NCI-H748 treated with DMSO at 0.1 percent for 48 hours (cell line): ENCODE data around the gene NCOA7.

Experiments used
- DNase-seq: peaks from one replicate; lab custom pipeline; 2025; lab: John Stamatoyannopoulos, UW

Gene NCOA7

DNA sequence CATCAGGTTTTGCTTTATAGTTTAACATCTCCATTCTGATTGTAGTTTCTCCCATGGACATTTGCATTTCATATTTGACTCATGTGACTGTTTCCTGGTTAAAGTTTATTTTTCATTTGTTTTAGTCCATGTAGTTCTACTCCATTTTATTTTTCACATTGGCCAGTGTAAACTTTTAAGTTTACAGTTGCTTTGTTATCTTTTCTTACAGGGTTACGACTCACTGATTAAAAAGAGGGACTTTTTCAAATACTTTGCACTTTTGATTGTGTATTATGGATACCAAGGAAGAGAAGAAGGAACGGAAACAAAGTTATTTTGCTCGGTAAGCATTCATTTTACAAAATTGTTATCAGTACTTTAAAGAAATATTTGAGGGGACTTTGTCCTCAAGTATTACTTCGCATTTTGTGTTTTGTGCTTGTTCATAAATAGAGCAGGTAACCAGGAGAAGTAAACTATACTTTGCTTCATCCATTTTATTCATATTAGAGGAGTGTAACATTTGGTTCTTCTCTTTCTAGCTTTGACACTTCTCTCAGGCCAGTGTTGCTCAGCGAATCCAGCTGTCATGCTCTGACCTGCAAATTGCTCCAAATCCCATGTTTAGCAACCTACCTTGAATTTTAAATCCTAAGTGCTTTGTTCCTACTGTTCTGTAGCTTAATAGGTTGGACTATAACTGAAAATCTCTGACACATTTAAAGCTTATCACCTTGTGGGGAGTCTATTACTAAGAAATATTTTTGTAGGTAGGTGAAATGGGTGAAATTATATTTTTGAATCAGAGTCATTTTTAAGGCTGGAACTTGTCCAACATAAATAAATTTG lies 24.5 kb downstream of the NCOA7 start:
- no peak for DNase-seq

DNA sequence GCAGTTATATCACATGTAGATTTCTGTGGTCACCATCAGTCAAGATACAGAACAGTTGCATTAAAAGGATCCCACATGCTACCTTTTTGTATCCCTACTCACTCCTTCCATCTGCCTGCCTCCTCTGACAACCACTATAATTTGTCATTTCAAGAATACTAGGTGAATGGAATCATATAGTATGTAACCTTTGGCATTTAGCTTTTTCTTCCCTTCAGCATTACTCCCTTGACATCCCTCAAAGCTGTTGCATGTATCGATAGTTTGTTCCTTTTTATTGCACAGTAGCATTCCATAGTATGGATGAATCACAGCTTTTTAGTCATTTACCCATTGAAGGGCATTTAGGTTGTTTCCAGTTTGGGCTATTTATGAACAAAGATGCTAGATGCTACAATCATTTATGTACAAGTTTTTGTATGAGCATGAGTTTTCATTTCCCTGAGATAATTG lies 26.1 kb downstream of the NCOA7 start:
- no peak for DNase-seq

DNA sequence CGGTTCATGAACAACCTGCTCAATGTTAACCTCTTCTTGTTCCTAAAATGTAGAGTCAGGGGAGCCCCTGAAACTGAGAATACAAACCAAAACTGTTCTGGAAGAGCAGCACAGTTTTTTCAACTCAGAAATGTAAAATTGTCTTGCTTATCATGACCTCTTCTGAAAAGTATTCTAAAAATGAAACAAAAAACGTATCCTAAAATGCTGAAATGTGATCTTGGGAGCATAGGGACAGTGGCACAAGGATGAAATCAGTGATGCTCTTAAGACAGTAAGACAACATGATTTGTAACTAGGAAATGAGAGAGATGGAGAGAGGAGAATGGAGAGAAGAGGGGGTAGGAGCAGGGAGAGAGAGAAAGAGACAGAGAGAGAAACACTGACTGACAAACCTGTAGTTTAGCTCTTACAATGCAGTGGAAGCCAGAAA lies 27.5 kb downstream of the NCOA7 start:
- DNase-seq = no peak

DNA sequence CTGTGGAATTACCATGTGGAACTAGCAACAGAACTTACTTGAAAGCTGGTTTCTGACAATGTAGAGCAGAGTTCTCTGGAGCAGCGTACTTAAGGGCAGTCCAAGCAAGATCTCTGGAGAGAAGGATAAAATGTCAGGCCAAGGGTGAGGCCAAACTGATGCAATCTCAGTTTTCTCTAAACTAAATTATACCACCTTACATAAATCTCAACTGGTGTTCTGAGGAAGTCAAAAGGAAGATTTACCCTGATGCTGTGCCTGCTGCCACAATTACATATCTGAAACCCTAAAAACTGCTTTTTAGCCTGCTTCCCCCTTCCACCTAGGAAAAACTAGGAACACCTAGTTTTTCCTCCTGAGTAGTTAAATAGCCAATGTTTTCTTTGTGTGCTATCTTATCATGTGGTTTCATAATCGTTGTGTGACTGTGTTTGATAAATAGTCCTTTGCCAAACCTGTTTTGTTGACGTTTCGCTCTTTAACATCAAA lies 28.1 kb downstream of the NCOA7 start:
- no peak for DNase-seq

DNA sequence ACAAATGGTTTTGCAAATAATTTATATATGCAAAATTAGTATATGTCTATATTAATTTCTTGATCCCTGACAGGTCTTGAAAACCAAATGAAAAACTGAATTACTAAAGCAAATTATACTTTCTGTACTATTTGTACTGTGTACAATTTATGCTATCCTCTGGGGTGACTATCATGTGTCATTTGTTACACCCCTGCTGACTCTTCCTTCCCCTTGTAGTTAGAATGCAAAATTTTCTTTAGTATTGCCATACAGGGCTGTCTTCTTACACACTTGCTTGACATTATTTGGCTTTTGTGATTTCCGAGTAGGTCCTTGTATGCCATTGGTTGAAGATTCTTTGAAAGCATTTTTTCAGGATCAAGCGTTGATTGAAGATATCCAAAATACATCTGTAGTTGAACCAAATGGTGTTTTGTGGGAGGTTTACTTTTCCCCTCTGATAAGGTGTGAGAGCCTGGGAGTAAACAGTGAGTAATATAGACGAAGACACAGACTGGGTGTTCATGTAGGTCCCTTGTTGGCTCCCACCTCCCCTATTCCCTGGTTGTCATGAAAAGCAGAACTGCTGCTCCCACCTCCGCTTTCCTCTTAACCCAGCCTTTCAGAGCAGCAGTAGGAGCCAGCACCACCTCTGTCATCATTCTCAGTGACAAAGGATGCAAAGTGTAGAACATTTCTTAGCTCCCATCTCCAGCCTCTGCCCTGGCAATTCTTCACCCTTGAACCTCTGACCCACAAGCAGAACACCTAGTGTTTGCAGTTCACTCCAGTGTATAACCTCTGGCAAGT lies 29.0 kb downstream of the NCOA7 start:
- no peak for DNase-seq

DNA sequence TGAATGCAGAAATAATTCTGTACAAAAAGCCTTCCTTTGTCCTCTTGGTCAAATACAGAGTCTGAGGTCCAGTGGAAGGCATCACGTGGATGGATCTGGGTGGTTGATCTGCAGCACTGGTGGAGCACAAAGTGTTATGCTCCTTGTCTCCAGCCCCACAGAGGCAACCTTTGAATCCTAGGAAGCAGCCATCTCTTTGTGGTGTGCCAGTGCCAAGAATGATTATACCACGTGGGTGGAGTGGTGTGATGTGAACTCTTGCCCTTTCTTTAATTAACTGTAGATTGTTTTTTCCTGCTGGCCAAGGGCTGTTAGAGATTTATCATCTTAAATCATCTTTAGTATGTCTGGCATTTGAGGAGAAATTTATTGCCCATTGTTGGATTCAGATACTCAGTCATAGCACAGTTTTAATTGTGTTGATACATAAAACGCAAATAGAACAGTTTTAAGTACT lies 31.1 kb downstream of the NCOA7 start:
- no peak for DNase-seq

DNA sequence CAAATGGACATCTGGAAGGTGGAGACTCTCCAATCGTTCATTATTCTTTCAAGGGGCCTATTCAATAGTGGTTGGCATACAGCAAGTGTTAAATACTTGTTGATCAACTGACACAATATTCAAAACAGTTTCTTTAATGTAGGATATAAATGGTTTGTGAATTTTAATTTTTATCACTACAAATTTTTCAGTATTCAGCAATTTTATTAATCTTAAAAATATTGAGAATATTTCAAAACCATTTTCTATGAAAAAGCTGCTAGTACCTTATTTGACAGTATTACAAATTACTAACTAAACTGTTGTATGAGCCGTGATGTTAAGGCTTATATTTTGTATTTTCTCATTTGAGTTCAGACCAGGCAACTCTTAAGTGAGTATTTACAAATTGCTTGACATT lies 32.4 kb downstream of the NCOA7 start:
- DNase-seq = no peak

DNA sequence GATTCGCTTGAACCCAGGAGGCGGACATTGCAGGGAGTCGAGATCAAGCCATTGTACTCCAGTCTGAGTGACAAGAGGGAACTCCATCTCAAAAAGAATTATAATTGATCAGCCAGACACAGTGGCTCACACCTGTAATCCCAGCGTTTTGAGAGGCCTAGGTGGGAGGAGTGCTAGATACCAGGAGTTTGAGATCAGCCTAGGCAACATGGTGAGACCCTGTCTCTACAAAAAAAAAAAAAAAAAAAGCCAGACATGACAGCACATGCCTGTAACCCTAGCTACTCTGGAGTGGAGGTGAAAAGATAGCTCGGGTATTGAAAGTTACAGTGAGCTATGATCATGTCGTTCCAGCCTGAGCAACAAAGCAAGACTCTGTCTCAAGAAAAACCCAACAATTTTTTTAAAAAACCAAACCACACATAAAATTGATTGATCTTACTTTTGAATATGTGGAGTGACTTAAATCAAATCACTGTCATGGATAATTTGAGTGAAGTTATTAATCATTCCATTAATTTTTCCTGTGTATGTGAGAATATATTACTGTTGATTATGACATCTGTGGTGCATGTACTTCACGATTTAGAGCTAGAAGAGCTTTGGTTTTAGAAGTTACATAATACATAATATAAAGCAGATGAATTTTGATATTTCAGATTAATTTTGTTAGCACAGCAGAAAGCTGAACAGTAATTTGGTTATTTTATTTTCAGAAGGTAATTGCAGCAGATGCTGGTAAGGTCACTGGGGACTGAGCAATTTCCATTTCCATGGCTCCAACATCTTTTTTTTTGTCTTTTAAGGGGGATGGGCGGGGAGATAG lies 34.4 kb downstream of the NCOA7 start:
- no peak for DNase-seq

DNA sequence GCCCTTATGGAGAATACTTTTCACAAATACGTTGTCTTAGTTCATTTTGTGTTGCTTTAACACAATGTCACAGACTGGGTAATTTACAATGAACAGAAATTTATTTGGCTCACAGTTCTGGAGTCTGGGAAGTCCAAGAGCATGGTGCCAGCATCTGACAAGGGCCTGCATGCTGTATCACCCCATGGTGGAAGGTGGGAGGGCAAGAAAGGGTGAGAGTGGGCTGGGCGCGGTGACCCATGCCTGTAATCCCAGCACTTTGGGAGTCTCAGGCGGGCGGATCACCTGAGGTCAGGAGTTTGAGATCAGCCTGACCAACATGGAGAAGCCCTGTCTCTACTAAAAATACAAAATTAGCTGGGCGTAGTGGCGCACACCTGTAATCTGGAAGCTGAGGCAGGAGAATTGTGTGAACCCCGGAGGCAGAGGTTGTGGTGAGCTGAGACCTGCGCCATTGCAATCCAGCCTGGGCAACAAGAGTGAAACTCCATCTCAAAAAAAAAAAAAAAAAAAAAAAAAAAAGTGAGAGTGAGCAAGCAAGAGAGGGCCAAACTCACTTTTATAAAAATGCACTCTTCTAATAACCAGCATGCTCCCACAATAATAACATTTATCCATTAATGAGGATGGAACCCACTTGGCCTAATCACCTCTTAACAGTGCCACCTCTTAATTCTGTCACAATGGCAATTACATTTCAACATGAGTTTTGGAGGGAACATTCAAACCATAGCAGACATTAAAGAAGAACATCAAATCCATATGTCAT lies 36.1 kb downstream of the NCOA7 start:
- no peak for DNase-seq

DNA sequence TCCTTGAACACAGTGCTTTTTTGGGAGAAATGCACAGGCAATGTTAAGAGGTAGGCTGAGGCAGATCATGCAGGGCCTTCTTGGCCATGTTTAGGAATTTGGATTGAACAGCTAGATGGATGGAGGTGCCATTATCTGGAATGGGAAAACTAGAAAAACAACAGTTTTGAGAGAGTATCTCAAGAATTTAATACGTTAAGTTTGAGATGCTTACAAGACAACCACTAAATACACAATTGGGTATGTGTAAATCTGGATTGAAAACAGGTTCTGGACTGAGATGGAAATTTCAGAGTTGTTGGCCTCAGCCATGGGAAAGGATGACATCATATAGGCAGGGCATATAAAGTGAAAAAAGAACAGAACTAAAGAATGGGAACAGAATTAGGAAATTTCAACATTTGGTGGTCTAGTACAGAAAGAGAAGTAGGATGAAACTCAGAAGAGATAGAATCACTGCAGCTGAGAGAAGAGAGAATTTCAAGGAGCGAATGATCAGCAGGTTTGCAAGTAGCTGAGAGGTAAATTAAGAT lies 37.1 kb downstream of the NCOA7 start:
- no peak for DNase-seq

DNA sequence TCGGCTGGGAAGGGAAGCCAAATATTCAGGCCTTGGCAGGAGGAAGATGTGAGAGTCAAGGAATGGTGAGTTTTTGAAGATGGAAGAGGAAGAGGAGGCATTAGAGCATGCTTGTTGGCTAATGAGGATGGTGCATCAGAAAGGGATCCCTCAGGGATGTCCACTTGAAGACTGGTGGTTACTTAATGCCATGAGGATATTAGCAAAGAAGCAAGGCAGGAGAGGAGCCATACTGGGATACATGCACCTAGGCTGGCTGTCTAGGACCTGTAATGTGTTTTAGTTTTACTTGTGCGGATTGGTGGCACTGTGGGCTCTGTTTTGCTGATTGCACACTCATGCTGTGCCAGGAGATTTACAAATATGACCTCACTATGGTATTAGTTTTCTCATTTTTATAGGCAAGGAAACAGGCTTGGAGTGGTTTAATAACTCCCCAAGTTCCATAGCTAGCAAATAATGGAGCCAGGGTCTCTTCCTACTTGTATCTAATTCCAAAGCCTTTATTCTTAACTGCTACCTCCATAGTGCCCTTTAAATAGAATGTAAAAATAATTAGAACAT lies 37.8 kb downstream of the NCOA7 start:
- DNase-seq = no peak

DNA sequence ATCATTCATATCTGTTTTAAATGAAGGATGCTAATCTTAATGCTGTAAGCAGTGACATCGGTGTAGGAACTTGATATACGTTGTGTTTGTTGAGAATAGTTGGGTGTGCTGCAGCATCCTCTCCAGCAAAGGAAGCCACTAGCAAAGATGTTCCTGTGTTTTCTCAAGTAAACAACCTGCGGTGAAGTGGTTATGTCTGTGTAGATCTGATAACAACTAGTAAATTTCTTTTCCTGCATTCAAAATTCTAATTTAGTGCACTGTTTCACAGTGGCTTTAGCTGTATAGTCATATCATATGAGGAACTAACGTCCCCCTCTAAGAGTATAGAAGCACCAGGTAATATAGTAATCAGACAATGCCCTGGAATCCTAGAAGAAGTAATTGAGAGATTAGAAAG lies 38.7 kb downstream of the NCOA7 start:
- no peak for DNase-seq

DNA sequence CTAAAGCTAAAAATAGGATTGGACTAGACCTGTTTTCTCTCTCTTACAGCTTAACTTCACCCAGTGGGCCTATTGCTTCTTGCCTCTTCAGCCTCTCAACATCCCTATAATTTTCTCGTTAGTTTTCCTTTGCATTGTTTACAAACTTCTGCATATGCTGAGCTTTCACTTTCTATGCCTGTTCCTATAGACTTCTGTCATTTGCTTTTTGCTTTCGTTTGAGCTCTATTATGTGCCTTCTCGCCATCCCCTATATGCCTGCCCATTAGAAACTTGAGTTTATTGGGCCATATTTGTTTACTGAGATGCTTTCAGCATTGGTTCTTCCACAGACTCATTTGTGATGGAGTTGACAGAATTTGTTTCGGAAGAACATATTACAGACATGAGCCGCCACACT lies 40.9 kb downstream of the NCOA7 start:
- no peak for DNase-seq

DNA sequence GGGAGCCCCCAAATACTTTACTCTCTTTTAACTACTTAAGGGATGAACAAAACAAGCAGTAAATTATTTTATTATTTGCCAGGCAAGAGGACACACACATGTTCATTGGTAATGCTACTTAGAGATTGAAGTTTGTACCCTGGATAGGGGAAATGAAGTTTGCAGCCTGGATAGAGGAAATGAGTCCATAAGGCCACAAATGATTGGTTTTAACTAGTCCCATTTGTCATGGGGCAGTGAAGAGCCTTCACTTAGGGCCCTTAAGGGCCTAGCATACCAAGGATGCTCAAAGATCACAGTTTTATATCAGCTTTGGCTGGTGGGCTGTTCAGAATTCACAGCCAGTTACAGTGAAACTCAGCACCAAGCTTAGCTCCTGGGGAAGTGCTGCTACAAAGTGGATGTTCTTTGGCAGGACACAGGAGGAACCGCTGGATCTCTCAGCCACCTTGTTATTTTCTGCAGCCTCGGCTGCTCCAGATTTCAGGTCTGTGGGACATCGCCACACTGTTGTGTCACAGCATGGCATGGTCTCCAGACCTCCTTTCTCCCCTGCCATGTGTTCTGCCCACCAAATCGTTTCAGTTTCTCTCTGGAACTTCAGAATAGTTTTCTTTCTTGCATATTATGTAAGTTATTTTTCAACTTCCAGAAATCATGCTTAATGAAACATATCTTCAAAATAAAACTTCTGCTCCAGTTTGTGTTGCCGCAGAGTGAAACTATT lies 41.8 kb downstream of the NCOA7 start:
- no peak for DNase-seq

DNA sequence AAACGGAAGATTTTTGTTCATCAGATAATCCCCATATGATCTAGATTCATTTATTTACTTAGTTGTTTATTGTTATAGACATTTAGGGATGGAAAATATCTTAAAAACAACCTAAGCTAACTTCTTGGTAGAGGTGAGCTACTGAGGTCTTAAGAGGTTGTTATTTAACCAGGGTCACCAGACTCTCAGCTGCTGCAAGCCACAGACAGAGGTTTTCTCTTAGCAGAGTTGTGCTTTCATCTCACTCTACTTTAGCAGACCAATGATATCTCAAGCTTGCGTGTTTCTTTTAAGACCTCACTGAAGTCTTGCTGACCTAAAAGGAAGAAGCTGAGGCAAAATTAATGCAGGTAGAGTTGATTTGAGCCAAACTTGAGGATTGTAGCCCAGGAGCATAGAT lies 43.6 kb downstream of the NCOA7 start:
- no peak for DNase-seq

DNA sequence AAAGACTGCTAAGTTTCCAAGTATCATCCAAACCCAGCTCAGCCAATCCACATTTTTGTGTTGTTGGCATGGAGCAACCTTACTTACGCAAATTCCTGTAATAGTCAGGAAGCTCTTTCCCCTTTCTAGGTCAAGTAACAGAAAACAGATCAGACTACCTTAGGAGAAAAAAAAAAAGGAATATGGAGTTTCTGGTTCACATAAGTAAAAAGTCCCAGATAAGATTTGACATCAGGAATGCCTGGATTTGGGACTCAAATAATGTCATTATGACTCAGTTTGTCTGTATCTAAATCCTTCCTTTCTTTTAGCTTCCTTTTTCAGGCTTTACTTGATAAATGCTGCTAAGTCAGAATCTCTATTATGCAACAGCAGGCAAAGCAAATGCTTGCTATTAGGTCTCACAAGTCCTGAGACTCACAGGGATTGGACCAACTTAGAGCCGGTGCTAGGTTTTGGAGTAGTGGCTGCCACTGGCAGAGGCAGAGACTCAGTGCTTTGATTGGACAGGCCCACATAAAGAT lies 44.5 kb downstream of the NCOA7 start:
- no peak for DNase-seq

DNA sequence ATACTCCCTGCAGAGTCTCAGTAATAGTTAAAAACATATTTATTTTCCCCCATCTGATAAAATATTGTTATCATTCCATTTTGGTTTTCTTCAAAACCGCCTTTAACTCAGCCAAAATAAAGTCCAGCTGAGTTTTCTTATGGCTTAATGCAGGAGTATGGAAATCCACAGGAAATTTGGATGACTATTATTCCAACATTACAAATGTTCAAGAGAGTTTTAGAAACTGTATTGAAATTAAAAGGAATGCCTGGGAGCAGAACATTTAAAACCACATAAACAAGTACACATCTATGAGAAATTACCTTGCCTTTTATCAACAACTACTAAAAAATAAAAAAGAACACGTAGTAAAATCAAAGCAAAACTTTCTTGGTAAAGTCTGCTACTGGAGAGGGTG lies 45.7 kb downstream of the NCOA7 start:
- no peak for DNase-seq

DNA sequence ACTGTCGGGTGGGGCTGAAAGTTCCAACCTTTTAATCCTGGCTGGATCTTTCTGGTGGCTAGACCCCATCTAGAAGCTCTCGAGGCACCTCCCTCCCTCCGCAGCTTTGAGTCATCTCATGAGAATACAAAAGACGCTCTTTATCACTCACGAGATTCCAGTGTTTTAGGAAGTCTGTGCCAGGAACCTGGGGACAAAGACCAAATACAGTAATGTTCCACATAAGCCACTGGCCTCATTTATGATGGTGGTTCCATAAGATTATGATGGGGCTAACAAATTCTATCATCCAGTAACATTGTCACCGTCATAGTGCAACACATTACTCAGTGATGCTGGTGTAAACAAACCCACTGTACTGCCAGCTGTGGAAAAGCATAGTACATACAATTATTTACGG lies 48.7 kb downstream of the NCOA7 start:
- no peak for DNase-seq

DNA sequence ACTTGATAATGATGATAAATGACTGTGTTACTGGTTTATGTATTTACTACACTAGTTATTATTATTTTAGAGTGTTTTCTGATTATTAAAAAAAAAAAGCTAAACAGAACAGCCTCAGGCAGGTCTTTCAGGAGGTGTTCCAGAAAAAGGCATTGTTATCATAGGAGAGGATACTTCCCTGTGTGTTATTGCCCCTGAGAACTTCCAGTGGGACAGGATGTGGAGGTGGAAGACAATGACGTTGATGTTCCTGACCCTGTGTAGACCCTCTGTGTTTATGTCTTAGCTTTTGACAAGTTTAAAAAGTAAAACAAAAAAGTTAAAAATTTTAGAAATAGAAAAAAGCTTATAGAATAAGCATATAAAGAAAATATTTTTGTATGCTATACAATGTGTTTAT lies 49.1 kb downstream of the NCOA7 start:
- DNase-seq = no peak
